Stimulated activated CD4-positive, alpha-beta T cell treated with anti-CD3 and anti-CD28 coated beads, Interleukin-15, amount 100 ng/mL, for 48 hours (primary cell): ENCODE measurements around the gene THAP12.
A peak's percentile ranks its signal among the peaks of the same experiment; 100 is the strongest.
"Not testable (repeated sequence)": the region's sequence is repeated elsewhere in the genome, so short reads cannot be mapped to it uniquely, and the experiment has no call there.

ENCODE experiments used
- DNase-seq, 2 donors: peaks; one replicate each; pipeline ENCODE4 v3.0.0-alpha.2; 2020; ENCODE audit warnings: low read depth in 2 of 2

THAP12 gene

DNA sequence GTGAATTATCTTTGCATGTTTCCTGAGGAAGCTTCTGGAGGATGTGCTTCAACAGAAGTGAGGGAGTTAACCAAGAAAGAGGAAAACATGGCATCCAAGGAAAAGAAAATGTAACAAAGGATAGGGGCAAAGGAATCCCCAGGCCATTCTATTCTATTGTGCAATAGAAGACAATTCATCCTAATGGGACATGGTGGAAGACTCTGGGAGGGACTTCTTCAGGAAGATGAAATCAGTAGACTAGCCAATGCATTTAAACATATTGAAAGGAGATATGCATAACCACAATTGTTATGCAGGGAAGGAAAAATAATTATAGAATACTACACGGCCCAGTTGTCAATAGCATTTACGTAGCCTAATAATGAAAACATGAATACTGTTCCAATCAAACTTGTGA, 55.7 kb downstream of the THAP12 start:
- DNase-seq: no peak

DNA sequence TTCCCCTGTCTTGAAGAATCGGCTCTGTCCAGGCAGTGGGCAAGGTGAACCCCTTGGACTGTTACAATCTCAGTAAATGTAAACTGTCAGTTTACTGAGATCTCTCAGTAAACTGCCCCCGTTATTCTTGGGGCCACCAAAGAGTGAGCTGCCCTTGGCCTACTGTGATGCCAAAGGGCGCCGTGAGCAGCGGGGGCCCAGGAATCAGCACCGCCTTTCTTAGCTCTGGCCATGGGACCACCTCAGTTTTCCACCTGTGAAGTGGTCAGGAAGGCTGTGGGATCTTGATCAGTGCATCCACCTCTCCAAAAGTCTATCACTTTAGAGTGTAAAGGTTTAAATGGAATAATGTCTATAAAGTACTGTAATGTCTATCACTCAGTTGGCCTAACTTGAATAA, 57.1 kb downstream of the THAP12 start:
- no peak for DNase-seq

DNA sequence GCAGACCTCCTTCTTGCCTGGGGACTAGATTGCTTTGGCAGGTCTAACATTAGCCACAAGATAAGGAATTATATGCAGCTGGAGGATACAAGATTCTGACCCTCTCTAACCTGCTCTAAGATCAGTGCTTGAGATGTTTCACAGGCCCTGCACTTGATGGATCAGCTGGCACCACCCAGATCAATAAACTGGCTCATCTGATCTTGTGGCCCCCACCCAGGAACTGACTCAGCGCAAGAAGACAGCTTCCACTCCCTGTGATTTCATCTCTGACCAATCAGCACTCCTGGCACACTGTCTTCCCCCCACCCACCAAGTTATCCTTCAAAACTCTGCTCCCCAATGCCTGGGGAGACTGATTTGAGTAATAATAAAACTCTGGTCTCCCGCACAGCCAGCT, 57.6 kb downstream of the THAP12 start:
- not testable (repeated sequence) for DNase-seq

DNA sequence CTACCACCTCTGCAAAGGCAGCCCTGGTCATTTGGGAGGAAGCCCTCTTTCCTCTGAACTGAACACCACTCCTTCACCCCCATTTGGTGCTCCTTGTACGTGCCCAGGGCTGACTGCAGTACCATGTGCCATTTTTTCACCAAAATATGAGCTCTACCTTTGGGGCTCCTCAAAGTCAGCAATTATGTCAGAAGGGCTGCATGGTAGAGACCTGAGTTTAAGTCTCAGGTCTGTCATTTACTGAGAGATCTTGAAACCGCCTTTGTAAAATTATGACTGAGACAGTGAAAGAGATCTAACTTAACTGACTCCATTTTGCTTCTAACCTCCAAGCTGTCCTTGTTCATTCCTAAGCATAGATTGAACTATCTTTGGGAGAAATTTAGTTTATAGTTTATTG, 58.0 kb downstream of the THAP12 start:
- DNase-seq: no peak

DNA sequence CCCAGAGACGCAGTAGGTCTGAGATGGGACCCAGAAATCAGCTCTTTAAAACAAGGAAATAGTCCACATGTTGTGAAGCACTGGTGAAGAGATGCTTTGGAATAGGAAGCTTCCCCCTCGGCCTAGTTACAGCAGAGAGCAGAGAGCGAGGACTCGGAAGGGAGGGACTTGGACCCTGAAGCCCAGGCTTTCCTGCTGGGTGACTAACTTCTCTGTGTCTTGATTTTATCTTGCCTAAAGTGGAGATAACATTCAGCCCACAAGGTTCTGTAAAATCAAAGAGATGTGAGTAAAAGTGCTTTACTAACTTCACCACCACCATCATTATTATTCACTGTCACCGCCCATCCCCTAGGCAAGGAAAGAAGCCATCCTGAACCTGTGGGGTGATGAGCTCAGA, 58.4 kb downstream of the THAP12 start:
- DNase-seq: peak in 1 of 2 donors; percentile 14

DNA sequence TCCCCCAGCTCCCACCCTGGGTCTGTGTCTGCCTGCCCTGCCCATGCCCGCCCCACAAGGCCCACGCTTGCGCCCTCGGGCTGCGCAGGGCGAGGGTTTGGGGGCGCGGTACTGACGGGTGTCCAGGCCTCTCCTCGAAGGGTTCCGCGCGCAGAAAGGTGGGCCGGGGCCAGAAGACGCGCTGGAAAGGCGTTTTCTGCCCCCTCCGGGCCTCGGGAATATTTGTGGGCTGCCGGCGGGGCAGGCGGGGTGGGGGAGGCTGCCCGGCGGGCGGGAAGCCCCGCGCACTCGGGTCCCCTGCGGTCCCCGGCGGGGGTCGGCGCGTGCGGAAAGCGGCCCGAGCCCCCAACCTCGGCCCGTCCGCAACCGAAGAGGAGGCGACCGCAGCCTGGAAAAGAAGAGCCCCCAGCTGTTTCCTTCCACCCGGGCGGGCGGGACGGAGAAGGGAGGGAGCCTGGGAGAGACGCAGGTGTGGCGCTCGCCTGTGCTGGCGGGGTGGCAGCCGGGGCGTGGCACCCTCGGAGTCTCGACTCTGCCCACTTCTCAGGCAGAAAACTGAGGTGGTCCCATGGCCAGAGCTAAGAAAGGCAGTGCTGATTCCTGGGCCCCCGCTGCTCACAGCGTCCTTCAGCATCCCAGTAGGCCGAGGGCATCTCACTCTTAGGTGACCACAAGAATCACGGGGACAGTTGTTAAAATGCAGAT, 59.0 kb downstream of the THAP12 start:
- DNase-seq: no peak

DNA sequence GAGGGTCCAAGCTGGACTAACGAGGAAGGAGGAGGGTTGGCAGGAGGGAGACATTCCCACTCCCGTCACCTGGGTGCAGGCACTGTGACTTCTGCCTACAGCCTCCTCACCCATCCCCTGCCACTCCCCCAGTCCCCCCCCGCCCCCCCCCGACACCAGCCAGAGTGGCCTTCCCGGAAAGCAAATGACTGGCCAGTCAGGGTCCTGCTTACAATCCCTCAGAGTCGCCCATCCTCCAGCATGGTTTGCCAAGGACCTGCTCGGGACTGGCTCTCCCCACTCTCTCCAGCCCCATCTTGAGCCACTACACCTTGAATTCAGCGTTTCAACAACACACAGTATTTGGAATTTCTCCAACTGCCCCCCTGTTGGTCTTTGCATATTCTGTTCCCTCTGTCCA, 59.6 kb downstream of the THAP12 start:
- DNase-seq: no peak

DNA sequence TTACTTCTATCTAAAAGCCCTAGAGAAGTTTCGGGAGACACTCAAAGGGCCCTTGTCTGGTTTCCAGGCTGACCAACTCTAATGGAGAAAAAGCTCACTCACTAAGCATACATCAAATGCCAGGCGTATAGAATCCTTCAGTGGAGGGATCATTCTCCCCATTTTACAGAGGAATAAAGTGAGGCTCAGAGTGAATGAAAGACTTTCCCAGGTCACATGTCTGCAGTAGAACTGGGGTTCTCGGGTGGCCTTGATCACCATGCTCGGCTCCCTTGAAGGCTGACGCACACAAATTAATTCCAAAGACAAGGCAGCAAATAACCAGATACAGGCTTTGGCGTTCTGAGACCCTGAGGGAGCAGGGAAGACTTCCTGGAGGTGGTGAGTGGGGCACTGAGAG, 60.0 kb downstream of the THAP12 start:
- DNase-seq: no peak

DNA sequence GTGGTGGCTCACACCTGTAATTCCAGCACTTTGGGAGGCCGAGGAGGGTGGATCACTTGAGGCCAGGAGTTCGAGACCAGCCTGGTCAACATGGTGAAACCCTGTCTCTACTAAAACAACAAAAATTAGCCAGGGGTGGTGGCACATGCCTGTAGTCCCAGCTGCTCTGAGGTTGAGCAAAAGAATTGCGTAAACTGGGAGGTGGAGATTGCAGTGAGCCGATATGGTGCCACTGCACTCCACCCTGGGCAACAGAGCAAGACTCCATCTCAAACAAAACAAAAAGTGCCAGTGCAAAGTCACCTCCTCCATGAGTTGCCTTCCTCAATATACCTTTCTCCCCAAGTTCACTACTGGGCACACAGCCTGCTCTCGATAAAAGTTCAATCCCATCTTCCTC, 61.1 kb downstream of the THAP12 start:
- not testable (repeated sequence) for DNase-seq

DNA sequence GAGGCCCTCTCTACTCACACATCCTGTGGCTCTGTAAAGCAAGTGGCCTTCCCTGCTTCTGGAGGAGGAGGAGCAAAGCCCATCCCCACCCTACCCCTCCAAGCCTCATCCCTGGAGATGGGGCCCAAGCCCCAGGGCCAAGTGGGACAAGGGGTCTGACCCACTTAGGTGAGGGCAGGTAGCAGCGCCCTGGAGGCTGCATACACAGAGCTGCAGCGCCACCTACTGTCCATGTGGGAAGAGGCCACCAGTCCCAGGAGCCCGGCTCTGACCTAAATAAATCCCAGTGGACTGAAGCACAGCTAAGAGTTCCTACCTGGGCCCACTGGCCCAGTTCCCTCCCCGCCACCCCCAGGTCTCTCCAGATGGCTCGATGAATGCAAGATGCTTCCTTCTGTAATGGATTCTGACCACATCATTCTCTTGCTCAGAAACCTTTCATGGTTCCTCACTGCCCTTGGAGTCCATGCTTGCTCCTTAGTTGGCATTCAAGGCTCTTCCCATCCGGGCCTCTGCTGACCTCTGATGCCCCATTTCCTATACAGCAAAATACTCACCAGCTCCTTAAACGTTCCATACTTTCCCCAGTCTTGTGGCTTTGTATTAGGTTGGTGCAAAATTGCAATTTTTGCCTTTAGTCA, 62.1 kb downstream of the THAP12 start:
- peak; percentile 55 to 75 for DNase-seq

DNA sequence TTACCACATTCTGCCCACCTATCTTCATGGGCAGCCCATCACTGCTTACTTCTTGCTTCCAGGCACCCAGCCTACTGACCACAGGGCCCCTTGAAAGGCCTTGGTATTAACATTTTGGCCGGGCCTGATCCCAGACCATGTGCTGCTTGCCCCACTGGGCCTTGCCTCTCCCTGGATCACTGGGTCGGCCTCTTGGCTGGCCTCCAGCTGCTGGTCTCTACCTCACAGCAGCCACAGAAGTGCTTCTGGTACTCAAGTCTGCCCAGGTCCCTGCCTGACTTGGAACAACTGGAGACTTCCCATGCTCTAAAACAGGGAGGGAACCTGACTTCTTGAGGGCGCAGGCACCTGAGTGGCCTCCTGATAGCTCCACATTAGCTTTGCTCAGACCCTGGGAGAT, 63.6 kb downstream of the THAP12 start:
- no peak for DNase-seq

DNA sequence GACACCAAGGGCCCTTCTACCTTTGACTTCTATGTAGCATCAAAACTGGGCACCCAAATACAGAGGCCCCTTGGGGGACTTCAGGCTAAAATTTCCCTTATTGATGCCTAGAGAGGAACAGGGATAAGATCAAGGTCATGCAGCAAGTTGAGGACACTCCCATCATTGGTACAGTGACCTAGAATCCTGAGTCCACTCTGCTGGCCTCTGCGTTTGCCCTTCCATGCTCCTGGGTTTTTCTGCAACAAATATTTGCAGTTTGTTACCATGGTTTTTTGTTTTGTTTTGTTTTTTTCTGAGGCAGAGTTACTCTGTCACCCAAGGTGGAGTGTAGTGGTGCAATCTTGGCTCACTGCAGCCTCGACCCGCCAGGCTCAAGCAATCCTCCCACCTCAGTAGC, 64.2 kb downstream of the THAP12 start:
- no peak for DNase-seq

DNA sequence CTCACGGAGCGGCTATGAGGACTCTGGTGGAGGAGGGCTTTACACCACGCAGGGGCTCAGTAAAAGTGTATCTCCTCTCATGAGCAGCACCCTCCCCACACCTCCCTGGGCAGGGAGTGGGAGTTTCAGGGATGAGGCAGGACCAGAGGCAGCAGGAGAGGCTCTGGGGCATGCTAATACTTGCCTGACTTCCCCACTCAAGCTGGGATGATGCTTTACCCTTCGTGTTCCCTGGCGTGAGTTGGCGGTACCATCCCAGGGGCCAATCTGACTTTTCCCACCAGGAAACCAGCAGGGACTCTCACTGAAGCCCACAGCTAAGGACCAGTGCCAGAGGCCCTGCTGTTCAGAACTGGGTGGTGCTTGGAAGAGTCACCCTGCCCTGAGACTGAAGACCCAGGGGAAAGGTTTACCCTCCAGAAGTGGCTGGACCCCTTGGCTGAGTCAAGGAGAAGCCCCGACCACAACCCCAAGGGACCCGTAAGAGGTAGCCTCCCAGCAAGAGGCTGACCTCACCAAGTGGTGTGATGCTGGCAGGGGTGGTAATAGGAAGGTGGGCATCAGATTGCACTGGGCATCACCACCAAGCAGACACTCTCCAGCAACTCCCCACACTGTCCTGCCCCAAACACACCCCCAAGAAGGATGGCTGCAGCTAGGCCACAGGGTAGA, 65.6 kb downstream of the THAP12 start:
- no peak for DNase-seq

DNA sequence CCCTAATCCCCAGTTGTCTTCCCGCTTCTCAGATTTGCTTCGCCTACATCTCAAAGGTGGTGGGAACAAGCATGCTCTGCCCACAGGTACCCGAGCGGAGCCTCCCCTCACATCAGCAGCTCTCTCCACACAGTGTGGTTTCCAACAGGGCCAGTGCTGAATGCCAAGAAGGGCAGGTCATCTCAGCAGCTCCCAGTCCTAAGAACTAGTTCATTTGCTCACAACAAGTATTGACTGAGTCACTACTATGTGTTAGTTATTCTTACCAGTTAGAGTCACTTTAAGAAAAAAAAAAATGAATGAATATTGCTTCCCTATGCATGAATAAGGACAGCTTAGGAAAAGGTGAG, 66.2 kb downstream of the THAP12 start:
- no peak for DNase-seq

DNA sequence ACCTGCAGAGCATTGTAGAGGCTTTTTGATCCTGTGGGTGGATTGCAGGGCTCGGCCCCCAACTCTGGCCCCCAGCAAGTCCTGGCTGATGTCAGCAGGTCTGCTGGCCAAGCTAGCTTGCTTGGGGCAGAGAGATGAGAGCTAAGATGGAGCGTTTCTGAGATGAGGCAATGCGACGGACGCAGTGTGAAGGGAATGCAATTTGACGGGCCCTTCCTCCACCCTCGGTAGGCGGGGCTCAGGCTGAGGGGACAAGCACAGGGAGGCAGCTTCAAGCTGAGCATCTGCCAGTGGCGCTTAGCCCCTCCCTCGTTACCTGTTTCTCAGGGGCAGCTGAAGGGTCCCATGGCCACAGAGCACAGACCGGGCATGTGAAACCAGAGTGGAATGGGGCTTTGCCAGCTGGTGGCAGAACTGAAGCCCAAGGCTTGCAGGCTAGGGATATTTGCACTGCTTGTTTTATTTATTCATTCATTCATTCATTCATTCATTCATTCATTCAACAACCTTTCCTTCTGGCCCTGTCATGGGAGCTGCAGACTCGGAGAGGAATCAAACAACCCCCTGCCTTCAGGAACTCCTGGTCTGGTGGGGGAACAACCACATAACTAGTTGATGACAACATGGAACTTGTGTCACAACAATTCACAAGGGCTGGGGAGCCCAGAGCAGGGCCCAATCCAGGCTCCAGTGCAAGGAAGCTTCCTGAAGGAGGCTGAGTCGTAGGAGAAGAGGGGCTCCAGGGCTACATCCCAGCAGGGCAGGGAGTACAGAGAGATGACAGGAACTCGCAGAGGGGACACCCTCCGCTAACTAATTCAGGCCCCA, 66.8 kb downstream of the THAP12 start:
- DNase-seq: no peak

DNA sequence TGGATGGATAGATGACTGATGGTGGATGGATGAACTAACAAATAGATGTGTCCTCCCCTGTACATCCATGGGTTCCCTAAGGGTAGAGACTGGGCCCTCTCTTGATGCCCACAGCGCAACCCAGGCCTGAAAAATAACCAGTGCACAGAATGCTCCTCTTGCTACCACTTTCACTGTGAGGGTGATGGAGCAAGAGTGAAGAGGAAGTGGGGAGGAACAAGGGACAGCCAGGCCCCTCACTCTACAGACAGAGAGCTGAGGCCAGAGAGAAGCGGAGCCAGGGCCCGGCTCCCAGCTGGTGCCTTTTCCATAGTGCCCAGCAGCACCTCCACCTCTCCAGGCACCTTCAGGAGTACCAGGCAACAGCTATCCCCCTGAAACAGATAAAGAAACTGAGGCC, 67.7 kb downstream of the THAP12 start:
- DNase-seq: no peak

DNA sequence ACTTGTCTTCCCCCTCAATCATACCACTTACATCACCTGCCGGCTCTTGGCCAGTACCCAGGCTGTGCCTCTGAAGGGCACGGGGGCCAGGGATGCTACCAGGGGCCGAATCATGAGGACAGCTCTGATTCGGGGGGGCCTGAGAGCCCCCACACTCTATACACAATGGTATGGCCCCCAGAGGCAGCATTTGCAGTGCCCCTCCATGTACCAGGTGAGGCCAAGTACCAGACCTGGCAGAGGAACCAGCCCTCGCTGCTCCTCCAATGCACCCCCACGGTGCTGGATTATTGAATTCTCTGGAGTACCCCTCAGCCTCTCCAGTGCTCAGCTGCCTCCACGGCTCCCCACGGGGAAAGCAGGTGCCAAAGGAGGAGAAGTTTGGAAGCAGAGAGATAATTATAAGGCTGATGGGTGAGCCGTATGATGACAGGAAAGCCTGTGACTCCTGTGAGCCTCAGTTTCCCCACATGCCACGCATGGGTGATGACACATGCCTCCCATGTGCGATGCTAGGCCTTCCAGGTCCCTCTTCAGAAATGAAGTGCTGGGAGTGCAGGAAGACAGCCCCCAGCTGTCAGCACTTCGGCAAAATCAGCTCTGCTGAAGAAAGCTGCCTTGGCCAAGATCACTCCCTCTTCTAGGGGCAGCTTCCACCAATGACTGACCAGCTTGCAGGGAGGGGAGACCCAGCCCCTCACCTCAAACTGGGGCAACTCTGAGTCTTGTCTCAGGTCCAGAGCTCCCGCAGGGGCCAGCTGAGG, 69.9 kb downstream of the THAP12 start:
- no peak for DNase-seq

DNA sequence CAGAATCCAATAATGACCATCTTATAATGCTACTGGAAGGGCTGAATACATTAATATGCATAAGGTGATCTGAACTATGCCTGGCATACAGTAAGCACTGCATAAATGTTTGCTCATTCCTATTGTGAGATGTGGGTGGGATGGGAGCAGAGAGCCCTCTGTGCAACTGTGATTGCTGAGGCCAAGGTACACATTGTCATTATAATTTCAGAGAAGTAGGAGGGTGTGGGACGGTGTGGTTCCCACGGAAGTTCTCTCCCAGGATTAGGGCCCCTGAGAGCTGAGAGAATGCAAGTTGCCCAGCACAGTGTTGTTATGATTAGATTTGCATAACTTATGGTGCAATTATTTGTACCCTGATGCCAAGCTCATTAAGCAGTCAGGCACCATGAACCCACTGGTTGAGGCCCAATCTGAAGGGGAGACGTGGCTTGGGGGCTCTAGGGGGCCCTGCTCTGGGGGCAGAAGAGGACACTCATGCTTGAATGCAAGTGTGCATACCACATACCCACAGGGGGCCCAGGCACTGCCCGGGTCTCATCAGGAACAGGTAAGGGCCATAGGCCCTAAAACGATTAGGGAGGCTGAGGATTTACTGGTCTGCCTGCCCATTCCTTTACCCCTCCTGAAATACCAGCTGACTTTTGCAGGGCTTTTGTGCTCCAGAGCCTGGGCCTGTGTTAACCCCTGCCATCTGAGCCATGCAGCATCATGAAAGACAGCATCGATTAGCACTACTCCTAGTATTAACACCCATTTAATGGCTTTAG, 72.8 kb downstream of the THAP12 start:
- no peak for DNase-seq

DNA sequence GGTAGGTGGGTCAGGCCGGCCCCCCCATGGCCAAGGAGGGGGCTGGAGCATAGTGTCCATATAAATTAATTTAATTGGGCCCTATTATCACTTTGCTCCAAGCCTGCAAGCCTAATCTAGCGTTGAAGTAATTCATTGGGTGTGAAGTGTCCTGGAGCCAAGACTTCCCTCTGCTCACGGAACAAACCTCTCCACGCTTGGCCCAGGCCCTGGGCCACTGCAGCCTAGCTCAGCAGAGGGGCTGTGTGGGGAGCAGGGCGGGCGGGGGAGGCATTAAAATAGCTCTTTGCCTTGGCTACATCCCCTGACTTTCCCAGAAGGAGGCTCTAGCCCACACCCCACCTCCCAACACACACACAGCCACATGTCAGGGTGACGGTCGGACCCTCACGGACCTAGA, 73.5 kb downstream of the THAP12 start:
- DNase-seq: no peak

DNA sequence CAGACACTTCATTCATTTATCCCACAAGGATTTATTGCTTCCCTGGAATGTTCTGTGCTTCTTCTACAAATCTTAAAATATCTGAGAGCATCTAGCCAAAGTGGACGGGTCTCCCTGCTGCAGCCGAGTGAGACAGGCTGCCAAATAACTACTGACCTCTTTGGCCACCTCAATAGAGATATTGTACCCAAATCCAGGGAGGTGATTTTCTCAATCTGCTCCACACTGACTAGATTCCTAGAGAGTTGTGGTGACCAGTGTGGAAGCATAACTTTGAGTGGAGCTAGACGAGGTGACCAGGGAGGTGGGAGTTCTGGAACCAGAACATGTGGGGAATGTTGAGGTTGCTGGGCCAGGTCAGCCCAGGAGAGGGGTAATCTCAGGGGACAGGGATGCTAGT, 77.5 kb downstream of the THAP12 start:
- DNase-seq: no peak

DNA sequence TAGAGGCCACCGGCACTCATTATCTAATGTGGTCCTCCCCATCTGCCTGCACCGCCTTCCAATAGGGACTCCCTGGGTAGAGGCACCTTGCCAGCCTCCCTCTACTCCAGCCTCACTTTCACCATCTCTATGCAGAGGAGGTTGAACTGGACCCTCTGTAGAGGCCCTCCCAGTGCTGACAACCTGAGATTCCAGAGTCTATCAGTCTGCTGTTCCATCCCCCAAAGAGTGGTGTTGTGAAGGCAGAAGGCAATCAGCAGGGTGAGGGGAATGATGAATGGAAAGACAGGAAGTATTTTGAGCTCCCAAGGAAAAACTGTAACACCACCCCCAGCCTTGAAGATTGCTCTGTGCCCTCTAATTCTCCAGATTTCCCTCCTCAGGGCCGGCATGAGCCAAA, 77.9 kb downstream of the THAP12 start:
- DNase-seq: no peak
